ENCODE results near the gene GALP.

DNA sequence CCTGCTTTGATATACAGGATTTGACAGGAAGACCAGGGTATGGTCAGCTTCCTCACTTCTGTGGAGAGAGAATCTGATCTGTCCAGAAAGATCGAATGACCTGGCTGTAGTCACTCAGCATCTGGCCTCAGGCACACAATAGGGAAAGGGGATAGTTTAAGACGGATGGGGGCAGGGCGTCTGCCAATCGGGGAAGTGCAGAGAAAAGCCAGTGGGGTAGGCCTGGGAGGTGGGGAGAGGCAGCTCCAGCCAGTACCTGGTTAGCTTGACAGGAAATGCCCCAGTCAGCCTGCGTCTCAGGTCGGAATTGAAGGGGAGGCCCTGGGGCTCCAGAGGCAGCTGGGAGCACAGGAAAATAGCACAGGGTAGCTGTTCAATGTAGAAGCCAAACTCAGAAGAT, 22.3 kb upstream of the GALP start:
- TF ChIP-seq CTCF (IDR thresholded peaks at IDR 0.05 in 8 of 11, conservative IDR thresholded peaks at IDR 0.05 in 3 of 11) = no peak
- TF ChIP-seq POLR2A (IDR thresholded peaks at IDR 0.05) = no peak
- TF ChIP-seq POLR2AphosphoS5 (IDR thresholded peaks at IDR 0.05) = no peak

Measured in spleen (tissue), 7 donors.